K562 (cell line): ENCODE data around the gene ME3. TPM values are rescaled to one million over a fixed set of nuclear protein-coding genes. Genes with fewer than 3 reads are reported as not detected.

Source experiments
- BCOR ChIP-seq: fragments of 450-650 bp; IDR thresholded peaks from 2 replicates; pipeline ENCODE4 v1.6.1; 2016
- CREB3 ChIP-seq: fragments of 450-650 bp; conservative IDR thresholded peaks from 2 replicates; pipeline ENCODE4 v1.6.1; 2016; ENCODE audit warnings: missing genetic modification characterization, low read depth, mild to moderate bottlenecking, missing compliant biosample characterization, moderate library complexity
- HSF4 ChIP-seq: fragments of 250-450 bp; sonication (Bioruptor Pico); IDR thresholded peaks from 2 replicates; pipeline ENCODE4 v2.1.2; 2022; ENCODE audit warnings: mild to moderate bottlenecking, moderate library complexity, borderline replicate concordance
- MEF2D ChIP-seq: conservative IDR thresholded peaks from 2 replicates; pipeline ENCODE4 v1.6.1; 2016; ENCODE audit warnings: low read depth, missing genetic modification characterization, missing compliant biosample characterization
- POLR2AphosphoS5 ChIP-seq: IDR thresholded peaks from 2 replicates; pipeline ENCODE4 v1.6.1; 2011; ENCODE audit warnings: mild to moderate bottlenecking, low read depth, low read length, moderate library complexity; ENCODE audit not compliant: control insufficient read depth, insufficient read depth
- POU5F1 ChIP-seq: fragments of 150-350 bp; IDR thresholded peaks from 2 replicates; pipeline ENCODE4 v1.6.1; 2014; ENCODE audit warnings: borderline replicate concordance, low read length, low read depth, mild to moderate bottlenecking; ENCODE audit not compliant: partially characterized antibody
- RFX5 ChIP-seq: IDR thresholded peaks from 2 replicates; pipeline ENCODE4 v1.6.1; 2011; ENCODE audit warnings: low read depth, mild to moderate bottlenecking, improper control_type of control experiment, low read length
- ZNF354B ChIP-seq: fragments of 250-450 bp; sonication (Bioruptor Pico); IDR thresholded peaks from 2 replicates; pipeline ENCODE4 v1.4.0; 2020
- ZNF668 ChIP-seq: fragments of 250-450 bp; sonication (Bioruptor Pico); IDR thresholded peaks from 2 replicates; pipeline ENCODE4 v1.8.0; 2022; ENCODE audit warnings: mild to moderate bottlenecking, inconsistent platforms
- polyA plus RNA-seq, 8 experiments: library from polyadenylated mRNA; depleted of rRNA in 4 of 8; stranded (reverse) in 5 of 8; unstranded in 3 of 8; fragments of >200 nt; fragmentation: Nextera tagmentation in 2 of 8; fragmentation: Illumina TruSeq in 1 of 8; extraction: Ambion mirVana in 2 of 8; extraction: Trizol in 1 of 8; gene quantifications; 2 replicates each; pipeline versions ENCODE4 v1.2.1 to v1.2.3, GENCODE V29; 2011 to 2014; ENCODE audit warnings: inconsistent platforms in 1 of 8, missing spikeins in 1 of 8
- total RNA-seq, 7 experiments: library from RNA; depleted of rRNA in 6 of 7; stranded (reverse); fragments of >200 nt in 6 of 7; fragmentation: Illumina TruSeq in 2 of 7; extraction: Trizol in 2 of 7; gene quantifications; 2 replicates each; pipeline versions ENCODE4 v1.2.1 to v1.2.3, GENCODE V29; 2011 to 2021; ENCODE audit warnings: low replicate concordance in 1 of 7
- TF ChIP-seq, protein P1 (sequence below): sonication (generic); formaldehyde crosslinking; IDR thresholded peaks from 2 replicates; pipeline ENCODE4 v1.8.0; 2022; ENCODE audit warnings: missing genetic modification reagents, mild to moderate bottlenecking, moderate library complexity, borderline replicate concordance
- TF ChIP-seq, protein P2 (sequence below), 2 experiments: fragments of 450-650 bp; IDR thresholded peaks; 2 replicates each; pipeline ENCODE4 v1.6.1; 2016
- TF ChIP-seq, protein P3 (sequence below): sonication (generic); formaldehyde crosslinking; IDR thresholded peaks from 2 replicates; pipeline ENCODE4 v1.8.1; 2023; ENCODE audit warnings: missing genetic modification reagents, mild to moderate bottlenecking, borderline replicate concordance
- TF ChIP-seq, protein P4 (sequence below), 2 experiments: fragments of 200-800 bp in 1 of 2; sonication (Bioruptor generic) in 1 of 2; sonication (generic) in 1 of 2; formaldehyde crosslinking in 1 of 2; IDR thresholded peaks in 1 of 2; conservative IDR thresholded peaks in 1 of 2; 2 replicates each; pipeline versions ENCODE4 v1.5.0 to v1.6.1; 2016 to 2020; ENCODE audit warnings: missing compliant biosample characterization in 1 of 2, missing genetic modification characterization in 1 of 2, missing genetic modification reagents in 1 of 2

The ME3 gene
- total and polyA plus RNA-seq, 9 of the 15 experiments (the other 6 are each of a cell fraction or from before 2014, with no cell fraction given): not detected

DNA sequence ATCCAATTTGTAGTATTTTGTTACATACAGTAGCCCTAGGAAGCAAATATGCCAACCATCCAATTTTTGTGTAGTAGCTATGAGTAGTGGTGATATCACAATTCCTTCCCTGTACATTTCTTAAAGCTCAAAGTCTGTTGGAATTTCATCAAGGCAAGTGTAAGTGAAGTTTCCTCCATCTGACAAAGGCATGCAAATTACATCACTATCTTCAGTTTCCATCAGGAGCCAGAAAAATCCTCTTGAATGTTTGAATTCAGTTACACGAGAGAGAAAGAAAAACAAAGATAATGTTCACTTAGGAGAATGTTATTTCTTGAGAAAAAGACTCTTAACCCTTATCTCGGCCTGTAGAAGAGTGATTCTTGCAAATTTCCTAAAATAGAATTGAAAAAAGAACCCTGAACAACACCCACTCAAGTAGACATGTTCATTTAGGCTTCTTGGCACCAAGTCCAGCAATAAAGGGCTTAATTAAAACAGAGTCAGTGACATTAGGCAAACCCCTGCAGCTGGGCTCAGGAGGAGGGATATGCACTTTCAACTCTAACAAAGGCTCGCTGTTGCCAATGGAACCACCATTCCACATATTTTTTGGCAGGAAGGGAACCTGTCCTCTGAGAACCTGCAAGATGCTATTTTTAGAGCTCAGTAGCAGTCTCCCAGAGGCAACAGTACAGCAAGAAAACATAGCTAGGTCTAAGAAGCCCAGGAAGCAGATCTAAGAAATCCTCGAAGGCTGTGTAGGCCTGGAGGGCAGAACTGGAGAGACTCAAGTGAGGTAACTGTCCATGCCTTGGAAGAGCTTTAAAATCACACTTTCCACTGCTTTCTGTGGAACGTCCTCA is 153.1 kb downstream of the ME3 start (continued):
- TF ChIP-seq ZNF668 (CRISPR knock-in tag): no peak
- no peak for TF ChIP-seq CREB3 (tag)
- peak; percentile 97 for TF ChIP-seq MEF2D (tag)
- TF ChIP-seq RFX5: no peak
- no peak for TF ChIP-seq ZNF354B (CRISPR knock-in tag)
- TF ChIP-seq POU5F1: no peak
- no peak for TF ChIP-seq BCOR
- TF ChIP-seq, protein P1, sequence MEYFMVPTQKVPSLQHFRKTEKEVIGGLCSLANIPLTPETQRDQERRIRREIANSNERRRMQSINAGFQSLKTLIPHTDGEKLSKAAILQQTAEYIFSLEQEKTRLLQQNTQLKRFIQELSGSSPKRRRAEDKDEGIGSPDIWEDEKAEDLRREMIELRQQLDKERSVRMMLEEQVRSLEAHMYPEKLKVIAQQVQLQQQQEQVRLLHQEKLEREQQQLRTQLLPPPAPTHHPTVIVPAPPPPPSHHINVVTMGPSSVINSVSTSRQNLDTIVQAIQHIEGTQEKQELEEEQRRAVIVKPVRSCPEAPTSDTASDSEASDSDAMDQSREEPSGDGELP (CRISPR knock-in tag): no peak
- no peak for TF ChIP-seq HSF4 (CRISPR knock-in tag)
- TF ChIP-seq, protein P2, sequence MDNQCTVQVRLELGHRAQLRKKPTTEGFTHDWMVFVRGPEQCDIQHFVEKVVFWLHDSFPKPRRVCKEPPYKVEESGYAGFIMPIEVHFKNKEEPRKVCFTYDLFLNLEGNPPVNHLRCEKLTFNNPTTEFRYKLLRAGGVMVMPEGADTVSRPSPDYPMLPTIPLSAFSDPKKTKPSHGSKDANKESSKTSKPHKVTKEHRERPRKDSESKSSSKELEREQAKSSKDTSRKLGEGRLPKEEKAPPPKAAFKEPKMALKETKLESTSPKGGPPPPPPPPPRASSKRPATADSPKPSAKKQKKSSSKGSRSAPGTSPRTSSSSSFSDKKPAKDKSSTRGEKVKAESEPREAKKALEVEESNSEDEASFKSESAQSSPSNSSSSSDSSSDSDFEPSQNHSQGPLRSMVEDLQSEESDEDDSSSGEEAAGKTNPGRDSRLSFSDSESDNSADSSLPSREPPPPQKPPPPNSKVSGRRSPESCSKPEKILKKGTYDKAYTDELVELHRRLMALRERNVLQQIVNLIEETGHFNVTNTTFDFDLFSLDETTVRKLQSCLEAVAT (IDR thresholded peaks at IDR 0.05): no peak
- no peak for TF ChIP-seq POLR2AphosphoS5
- TF ChIP-seq, protein P3, sequence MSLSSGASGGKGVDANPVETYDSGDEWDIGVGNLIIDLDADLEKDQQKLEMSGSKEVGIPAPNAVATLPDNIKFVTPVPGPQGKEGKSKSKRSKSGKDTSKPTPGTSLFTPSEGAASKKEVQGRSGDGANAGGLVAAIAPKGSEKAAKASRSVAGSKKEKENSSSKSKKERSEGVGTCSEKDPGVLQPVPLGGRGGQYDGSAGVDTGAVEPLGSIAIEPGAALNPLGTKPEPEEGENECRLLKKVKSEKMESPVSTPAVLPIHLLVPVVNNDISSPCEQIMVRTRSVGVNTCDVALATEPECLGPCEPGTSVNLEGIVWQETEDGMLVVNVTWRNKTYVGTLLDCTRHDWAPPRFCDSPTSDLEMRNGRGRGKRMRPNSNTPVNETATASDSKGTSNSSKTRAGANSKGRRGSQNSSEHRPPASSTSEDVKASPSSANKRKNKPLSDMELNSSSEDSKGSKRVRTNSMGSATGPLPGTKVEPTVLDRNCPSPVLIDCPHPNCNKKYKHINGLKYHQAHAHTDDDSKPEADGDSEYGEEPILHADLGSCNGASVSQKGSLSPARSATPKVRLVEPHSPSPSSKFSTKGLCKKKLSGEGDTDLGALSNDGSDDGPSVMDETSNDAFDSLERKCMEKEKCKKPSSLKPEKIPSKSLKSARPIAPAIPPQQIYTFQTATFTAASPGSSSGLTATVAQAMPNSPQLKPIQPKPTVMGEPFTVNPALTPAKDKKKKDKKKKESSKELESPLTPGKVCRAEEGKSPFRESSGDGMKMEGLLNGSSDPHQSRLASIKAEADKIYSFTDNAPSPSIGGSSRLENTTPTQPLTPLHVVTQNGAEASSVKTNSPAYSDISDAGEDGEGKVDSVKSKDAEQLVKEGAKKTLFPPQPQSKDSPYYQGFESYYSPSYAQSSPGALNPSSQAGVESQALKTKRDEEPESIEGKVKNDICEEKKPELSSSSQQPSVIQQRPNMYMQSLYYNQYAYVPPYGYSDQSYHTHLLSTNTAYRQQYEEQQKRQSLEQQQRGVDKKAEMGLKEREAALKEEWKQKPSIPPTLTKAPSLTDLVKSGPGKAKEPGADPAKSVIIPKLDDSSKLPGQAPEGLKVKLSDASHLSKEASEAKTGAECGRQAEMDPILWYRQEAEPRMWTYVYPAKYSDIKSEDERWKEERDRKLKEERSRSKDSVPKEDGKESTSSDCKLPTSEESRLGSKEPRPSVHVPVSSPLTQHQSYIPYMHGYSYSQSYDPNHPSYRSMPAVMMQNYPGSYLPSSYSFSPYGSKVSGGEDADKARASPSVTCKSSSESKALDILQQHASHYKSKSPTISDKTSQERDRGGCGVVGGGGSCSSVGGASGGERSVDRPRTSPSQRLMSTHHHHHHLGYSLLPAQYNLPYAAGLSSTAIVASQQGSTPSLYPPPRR (CRISPR knock-in tag): no peak
- TF ChIP-seq, protein P4, sequence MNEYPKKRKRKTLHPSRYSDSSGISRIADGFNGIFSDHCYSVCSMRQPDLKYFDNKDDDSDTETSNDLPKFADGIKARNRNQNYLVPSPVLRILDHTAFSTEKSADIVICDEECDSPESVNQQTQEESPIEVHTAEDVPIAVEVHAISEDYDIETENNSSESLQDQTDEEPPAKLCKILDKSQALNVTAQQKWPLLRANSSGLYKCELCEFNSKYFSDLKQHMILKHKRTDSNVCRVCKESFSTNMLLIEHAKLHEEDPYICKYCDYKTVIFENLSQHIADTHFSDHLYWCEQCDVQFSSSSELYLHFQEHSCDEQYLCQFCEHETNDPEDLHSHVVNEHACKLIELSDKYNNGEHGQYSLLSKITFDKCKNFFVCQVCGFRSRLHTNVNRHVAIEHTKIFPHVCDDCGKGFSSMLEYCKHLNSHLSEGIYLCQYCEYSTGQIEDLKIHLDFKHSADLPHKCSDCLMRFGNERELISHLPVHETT (CRISPR knock-in tag; conservative IDR thresholded peaks at IDR 0.05 in 1 of 2, IDR thresholded peaks at IDR 0.05 in 1 of 2): no peak
